ENCODE data around the gene PPIP5K1.

PPIP5K1 gene

DNA sequence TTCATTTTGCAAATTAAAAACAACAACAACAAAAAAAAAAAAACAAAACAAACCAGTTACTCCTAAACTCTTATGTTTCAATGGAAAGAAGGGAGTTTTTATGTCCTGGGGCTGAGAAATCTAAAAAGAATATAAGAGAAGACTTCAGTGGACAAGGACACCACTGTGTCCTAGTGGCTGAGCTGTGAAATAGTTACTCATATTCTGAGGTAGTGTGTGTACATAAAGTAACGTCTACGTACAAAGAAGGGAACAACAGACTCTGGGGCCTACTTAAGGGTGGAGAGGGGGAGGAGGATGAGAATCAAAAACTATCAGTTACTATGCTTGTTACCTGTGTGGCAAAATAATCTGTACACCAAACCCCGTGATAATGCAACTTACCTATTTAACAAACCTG, 91.0 kb downstream of the PPIP5K1 start:
- no peak for DNase-seq (ENCODE audit: low read depth)
- TF ChIP-seq, protein P1, sequence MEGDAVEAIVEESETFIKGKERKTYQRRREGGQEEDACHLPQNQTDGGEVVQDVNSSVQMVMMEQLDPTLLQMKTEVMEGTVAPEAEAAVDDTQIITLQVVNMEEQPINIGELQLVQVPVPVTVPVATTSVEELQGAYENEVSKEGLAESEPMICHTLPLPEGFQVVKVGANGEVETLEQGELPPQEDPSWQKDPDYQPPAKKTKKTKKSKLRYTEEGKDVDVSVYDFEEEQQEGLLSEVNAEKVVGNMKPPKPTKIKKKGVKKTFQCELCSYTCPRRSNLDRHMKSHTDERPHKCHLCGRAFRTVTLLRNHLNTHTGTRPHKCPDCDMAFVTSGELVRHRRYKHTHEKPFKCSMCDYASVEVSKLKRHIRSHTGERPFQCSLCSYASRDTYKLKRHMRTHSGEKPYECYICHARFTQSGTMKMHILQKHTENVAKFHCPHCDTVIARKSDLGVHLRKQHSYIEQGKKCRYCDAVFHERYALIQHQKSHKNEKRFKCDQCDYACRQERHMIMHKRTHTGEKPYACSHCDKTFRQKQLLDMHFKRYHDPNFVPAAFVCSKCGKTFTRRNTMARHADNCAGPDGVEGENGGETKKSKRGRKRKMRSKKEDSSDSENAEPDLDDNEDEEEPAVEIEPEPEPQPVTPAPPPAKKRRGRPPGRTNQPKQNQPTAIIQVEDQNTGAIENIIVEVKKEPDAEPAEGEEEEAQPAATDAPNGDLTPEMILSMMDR (conservative IDR thresholded peaks at IDR 0.05; ENCODE audit: low read length) = no peak
- H3K4me3 ChIP-seq (ENCODE audit: low read length) = no peak overlapping the region

DNA sequence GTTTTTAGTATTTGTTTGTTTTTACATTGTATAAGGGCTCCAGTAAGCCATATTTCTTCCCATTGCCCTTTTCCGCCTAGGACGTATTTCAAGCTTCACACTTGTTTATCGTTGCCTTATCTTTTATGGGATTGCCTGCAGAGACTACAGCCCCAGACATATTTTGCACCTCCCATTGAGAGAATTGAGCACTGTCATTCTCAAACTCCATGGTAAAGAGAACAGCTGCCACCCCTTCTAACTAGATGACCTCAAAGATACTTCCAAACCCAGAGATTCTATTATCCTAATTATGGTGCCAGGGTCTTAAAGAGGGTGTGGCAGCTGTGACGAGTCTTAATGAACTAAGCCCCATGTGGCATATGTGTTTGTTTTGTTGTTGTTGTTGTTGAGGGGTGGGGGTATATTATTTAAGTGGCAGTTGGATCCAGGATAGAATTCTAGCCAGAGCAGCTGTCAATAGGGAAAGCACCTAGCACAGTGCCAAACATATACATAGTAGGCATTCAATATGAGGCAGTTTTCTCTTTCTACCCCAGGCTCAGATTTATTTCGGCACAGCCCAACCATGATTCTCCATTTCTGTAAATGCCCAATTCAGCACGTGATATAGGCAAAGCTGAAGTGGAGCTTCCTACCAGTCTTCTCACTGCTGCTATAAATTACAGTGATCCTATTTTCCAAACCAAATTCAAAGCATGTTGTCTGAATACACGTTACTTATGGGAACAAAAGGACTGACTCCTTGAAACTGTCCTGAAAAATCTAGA, 96.1 kb downstream of the PPIP5K1 start:
- DNase-seq (ENCODE audit: low read depth) = no peak
- H3K4me3 ChIP-seq (ENCODE audit: low read length) = peak overlapping the region; percentile 98; the same call in 1 of the 2 replicates
- TF ChIP-seq, protein P1 (conservative IDR thresholded peaks at IDR 0.05; ENCODE audit: low read length) = no peak

DNA sequence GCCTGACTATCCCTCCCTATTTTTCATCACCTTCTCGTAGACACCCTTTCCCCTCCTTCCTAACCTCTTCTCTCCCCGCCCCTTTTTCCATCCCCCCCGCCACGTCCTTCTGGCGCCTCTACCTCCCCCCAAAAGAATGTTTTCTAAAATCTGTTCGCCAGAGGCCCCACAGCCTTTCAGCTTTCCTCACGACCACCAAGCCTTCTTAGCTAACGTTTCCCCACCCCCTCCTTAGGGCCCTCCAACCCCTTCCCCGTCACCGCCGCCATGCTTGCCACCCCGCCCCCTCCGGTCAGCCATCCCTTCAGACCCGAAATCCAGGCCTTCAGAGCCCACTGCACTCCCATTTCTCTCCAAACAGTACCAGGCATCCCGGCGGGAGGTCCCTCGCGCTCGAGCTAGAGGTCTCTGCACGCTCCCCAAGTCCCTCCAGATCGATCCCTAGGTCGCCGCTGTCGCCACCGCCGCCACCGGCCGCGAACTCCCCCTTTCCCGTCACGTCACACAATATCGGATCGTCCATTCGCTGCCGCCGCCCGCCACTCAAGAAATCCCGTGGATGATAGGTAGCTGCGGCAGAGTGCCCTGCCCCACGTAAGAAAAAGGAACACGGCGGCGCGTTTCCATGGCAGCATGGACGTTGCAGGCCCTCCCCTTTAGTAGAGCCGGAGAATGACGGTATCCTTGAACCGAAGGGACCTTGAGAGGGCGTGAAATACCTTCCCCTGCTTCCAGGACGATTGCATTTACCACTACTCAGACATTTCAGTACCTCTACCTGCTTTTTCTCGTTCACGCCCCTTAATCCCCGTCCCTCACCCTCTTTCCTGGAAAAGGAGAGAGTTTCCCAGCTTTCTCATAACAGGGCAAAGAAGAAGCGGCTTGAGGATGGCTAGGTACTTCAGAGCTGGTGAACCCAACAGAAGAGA, 97.1 kb downstream of the PPIP5K1 start, which contains the start of gene TP53BP1:
Gene TP53BP1, minus strand, starts transcription at position 484 of the 929 bp plus-strand sequence. Its CDS starts 113 bp downstream, at position 371.
- TF ChIP-seq, protein P1 (conservative IDR thresholded peaks at IDR 0.05; ENCODE audit: low read length) = no peak
- H3K4me3 ChIP-seq (ENCODE audit: low read length) = peak within 1 kb of the TSS; percentile 98
- peak; percentile 94 for DNase-seq (ENCODE audit: low read depth)

DNA sequence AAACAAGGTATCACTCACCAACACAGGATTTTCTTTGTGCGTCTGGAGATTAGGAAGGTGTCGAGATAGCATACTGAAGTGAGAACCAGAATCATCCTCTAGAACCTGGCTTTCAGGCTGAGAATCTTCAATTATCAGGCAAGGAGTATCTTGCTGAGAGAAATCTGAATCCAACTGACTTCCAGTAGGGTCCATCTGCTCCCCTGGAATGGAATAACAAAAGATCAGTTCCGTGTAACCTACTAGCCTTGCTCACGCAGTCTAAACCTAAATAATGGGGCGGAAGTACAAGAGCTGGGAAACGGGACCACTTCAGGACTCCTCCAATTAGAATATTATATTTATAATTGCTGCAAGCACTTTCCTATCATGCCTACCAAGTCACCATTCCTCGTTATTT, 97.7 kb downstream of the PPIP5K1 start:
- peak overlapping the region; percentile 98 for H3K4me3 ChIP-seq (ENCODE audit: low read length)
- DNase-seq (ENCODE audit: low read depth) = no peak
- TF ChIP-seq, protein P1 (conservative IDR thresholded peaks at IDR 0.05; ENCODE audit: low read length) = no peak

DNA sequence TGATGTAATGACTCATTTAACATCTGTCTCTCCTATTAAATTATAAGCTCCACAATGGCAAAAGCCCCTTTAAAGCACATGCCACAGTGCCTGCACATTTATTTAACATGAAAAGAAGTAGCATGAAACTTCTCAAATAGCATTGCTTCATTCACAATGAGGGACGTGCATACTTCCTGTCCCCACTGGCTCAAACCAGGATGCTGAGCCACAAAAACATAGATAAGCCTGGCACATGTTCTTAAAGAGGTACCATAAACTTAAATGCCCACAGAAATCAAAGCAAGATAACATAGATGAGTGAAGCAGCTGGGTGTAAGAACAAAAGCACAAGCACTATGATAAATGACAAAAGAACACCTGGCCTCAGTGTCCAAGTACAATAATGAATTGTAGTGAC, 100.8 kb downstream of the PPIP5K1 start:
- DNase-seq (ENCODE audit: low read depth) = no peak
- H3K4me3 ChIP-seq (ENCODE audit: low read length) = no peak overlapping the region
- TF ChIP-seq, protein P1 (conservative IDR thresholded peaks at IDR 0.05; ENCODE audit: low read length) = no peak

DNA sequence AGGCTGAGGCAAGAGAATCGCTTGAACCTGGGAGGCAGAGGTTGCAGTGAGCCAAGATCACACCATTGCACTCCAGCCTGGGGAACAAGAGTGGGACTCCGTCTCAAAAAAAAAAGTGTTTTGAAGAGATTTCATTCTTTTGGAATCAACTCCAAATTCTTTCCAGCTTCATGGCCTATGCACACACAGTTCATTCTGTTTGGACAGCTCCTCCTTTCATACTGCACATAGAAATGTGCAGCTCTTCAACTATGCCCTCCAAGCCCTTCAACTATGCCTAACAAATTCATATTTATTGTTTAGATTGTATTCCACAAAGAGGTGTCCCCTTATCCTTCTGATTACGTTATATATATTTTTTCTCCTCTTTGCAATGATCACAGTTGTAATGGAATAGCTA, 101.2 kb downstream of the PPIP5K1 start:
- TF ChIP-seq, protein P1 (conservative IDR thresholded peaks at IDR 0.05; ENCODE audit: low read length) = no peak
- H3K4me3 ChIP-seq (ENCODE audit: low read length) = no peak overlapping the region
- no peak for DNase-seq (ENCODE audit: low read depth)
